Osteocyte (in vitro differentiated cells): ENCODE results near the gene CDC42SE2. TPM values are rescaled to one million over a fixed set of nuclear protein-coding genes. Genes with fewer than 3 reads are reported as not detected.

Source experiments
- DNase-seq: peaks from one replicate; pipeline ENCODE4 v3.0.0; 2021; ENCODE audit warnings: mixed read lengths; ENCODE audit not compliant: unreplicated experiment; ENCODE audit errors: extremely low spot score
- H3K27ac Mint-ChIP-seq: one replicate; pipeline ENCODE4 v1.8.0; 2021; ENCODE audit warnings: mild to moderate bottlenecking, mixed read lengths; ENCODE audit not compliant: unreplicated experiment
- H3K27me3 Mint-ChIP-seq: one replicate; pipeline ENCODE4 v1.8.0; 2021; ENCODE audit warnings: mixed read lengths; ENCODE audit not compliant: unreplicated experiment
- H3K36me3 Mint-ChIP-seq: one replicate; pipeline ENCODE4 v1.8.0; 2021; ENCODE audit warnings: mixed read lengths; ENCODE audit not compliant: unreplicated experiment
- H3K4me1 Mint-ChIP-seq: one replicate; pipeline ENCODE4 v1.8.0; 2021; ENCODE audit warnings: mixed read lengths; ENCODE audit not compliant: unreplicated experiment
- H3K4me3 Mint-ChIP-seq: one replicate; pipeline ENCODE4 v1.8.0; 2021; ENCODE audit warnings: mild to moderate bottlenecking, moderate library complexity, mixed read lengths; ENCODE audit not compliant: unreplicated experiment
- H3K9me3 Mint-ChIP-seq: one replicate; pipeline ENCODE4 v1.8.0; 2021; ENCODE audit warnings: mixed read lengths; ENCODE audit not compliant: unreplicated experiment
- CTCF ChIP-seq: fragments of 200-600 bp; sonication (generic); IDR thresholded peaks from 2 replicates; pipeline ENCODE4 v1.5.0; 2021; ENCODE audit warnings: antibody characterized with exemption, mild to moderate bottlenecking, moderate library complexity
- total RNA-seq: library from RNA; stranded (reverse); gene quantifications from 2 replicates; pipeline ENCODE4 v1.2.1, GENCODE V29; 2021

The CDC42SE2 gene
- total RNA-seq, 1 donor from 2014 or later = 21.6 TPM

- Mint-ChIP-seq H3K4me1 (peaks cover 6% of the 10 kb centered on the region), H3K36me3 (no peaks in the 10 kb centered on the region), H3K27ac (no peak overlapping the region), H3K9me3 (no peaks in the 10 kb centered on the region), H3K27me3 (no peaks in the 10 kb centered on the region), H3K4me3 (no peak overlapping the region)
- TF ChIP-seq CTCF = no peak
- DNase-seq = no peak
Measured at GRCh38 chr5:131221008-131221703, 42.7 kb upstream of the CDC42SE2 start.

- Mint-ChIP-seq H3K4me3 (no peak overlapping the region), H3K27me3 (no peaks in the 10 kb centered on the region), H3K9me3 (no peaks in the 10 kb centered on the region), H3K27ac (no peak overlapping the region), H3K4me1 (peaks cover 6% of the 10 kb centered on the region), H3K36me3 (no peaks in the 10 kb centered on the region)
- no peak for DNase-seq
- TF ChIP-seq CTCF = no peak
Measured at GRCh38 chr5:131221888-131222287, 42.0 kb upstream of the CDC42SE2 start.

- H3K4me3 Mint-ChIP-seq = no peak overlapping the region
- H3K27me3 Mint-ChIP-seq = no peaks in the 10 kb centered on the region
- H3K9me3 Mint-ChIP-seq = no peaks in the 10 kb centered on the region
- no peak overlapping the region for H3K27ac Mint-ChIP-seq
- DNase-seq = no peak
- no peaks in the 10 kb centered on the region for H3K36me3 Mint-ChIP-seq
- peaks cover 6% of the 10 kb centered on the region for H3K4me1 Mint-ChIP-seq
- no peak for TF ChIP-seq CTCF
Measured at GRCh38 chr5:131222731-131223130, 41.1 kb upstream of the CDC42SE2 start.

GRCh38 chr5:131223751-131224386, 40.0 kb upstream of the CDC42SE2 start:
- Mint-ChIP-seq H3K4me3 (no peak overlapping the region), H3K9me3 (no peaks in the 10 kb centered on the region), H3K36me3 (no peaks in the 10 kb centered on the region), H3K4me1 (peaks cover 6% of the 10 kb centered on the region), H3K27ac (no peak overlapping the region), H3K27me3 (no peaks in the 10 kb centered on the region)
- no peak for DNase-seq
- no peak for TF ChIP-seq CTCF

GRCh38 chr5:131224387-131225201, 39.3 kb upstream of the CDC42SE2 start:
- no peak for TF ChIP-seq CTCF
- Mint-ChIP-seq H3K4me3 (no peak overlapping the region), H3K4me1 (peaks cover 2% of the 10 kb centered on the region), H3K9me3 (no peaks in the 10 kb centered on the region), H3K36me3 (no peaks in the 10 kb centered on the region), H3K27me3 (no peaks in the 10 kb centered on the region), H3K27ac (no peak overlapping the region)
- no peak for DNase-seq
